HL-60 (cell line): ENCODE results near the gene PAQR3.

ENCODE experiments used
- DNase-seq, 2 experiments: peaks; one replicate each; pipeline ENCODE4 v3.0.0-alpha.2; 2010 to 2020; ENCODE audit warnings: low read depth in 1 of 2, low spot score in 1 of 2
- H3K27ac ChIP-seq: fragments of 250-450 bp; sonication (Bioruptor Pico); replicated peaks from 2 replicates; pipeline ENCODE4 v1.5.1; 2020; ENCODE audit warnings: mild to moderate bottlenecking, moderate library complexity
- H3K27me3 ChIP-seq: fragments of 250-450 bp; sonication (Bioruptor Pico); 2 replicates; pipeline ENCODE4 v1.5.1; 2021; ENCODE audit warnings: mild to moderate bottlenecking, moderate library complexity; ENCODE audit not compliant: insufficient read depth, poor library complexity, severe bottlenecking
- H3K4me3 ChIP-seq: replicated peaks from 2 replicates; pipeline ENCODE4 v1.5.1; 2011; ENCODE audit warnings: mild to moderate bottlenecking, control low read depth, low read length; ENCODE audit not compliant: insufficient read depth
- CTCF ChIP-seq: IDR thresholded peaks from one replicate; pipeline ENCODE4 v1.5.1; 2011; ENCODE audit warnings: low read length, control low read depth, inconsistent platforms; ENCODE audit not compliant: insufficient read depth
- GABPA ChIP-seq: IDR thresholded peaks from 2 replicates; pipeline ENCODE4 v1.6.1; 2012; ENCODE audit warnings: low read depth
- POLR2AphosphoS5 ChIP-seq: IDR thresholded peaks from 2 replicates; pipeline ENCODE4 v1.6.1; 2012; ENCODE audit warnings: low read depth
- REST ChIP-seq: IDR thresholded peaks from 2 replicates; pipeline ENCODE4 v1.6.1; 2012; ENCODE audit warnings: low read depth; ENCODE audit not compliant: insufficient replicate concordance
- SPI1 ChIP-seq: IDR thresholded peaks from 2 replicates; pipeline ENCODE4 v1.6.1; 2012; ENCODE audit warnings: low read depth, mild to moderate bottlenecking, borderline replicate concordance

PAQR3 gene

GRCh38 chr4:78962597-78963115 lies 23.4 kb upstream of the PAQR3 start:
- no peak for TF ChIP-seq REST
- TF ChIP-seq SPI1, result no peak
- TF ChIP-seq GABPA, result no peak
- TF ChIP-seq CTCF, result no peak
- TF ChIP-seq POLR2AphosphoS5, result no peak
- Histone ChIP-seq H3K4me3 (no peak overlapping the region), H3K27me3 (no peaks in the 10 kb centered on the region), H3K27ac (no peak overlapping the region)
- no peak for DNase-seq

- H3K4me3 ChIP-seq, result no peak overlapping the region
- TF ChIP-seq REST (no peak), CTCF (no peak), SPI1 (no peak), POLR2AphosphoS5 (no peak), GABPA (no peak)
- no peak for DNase-seq
Observed at GRCh38 chr4:78960926-78961325, 21.7 kb upstream of the PAQR3 start.

GRCh38 chr4:78956975-78957374 lies 17.7 kb upstream of the PAQR3 start:
- Histone ChIP-seq H3K27me3 (no peaks in the 10 kb centered on the region), H3K27ac (no peak overlapping the region), H3K4me3 (no peak overlapping the region)
- TF ChIP-seq SPI1, result no peak
- no peak for TF ChIP-seq CTCF
- TF ChIP-seq GABPA, result no peak
- TF ChIP-seq REST, result no peak
- TF ChIP-seq POLR2AphosphoS5, result no peak
- no peak for DNase-seq

More at GRCh38 chr4:78960926-78961325, 21.7 kb upstream of the PAQR3 start:
- Histone ChIP-seq H3K27ac (no peak overlapping the region), H3K27me3 (no peaks in the 10 kb centered on the region)
